ENCODE measurements around the gene FBXL3.

DNA sequence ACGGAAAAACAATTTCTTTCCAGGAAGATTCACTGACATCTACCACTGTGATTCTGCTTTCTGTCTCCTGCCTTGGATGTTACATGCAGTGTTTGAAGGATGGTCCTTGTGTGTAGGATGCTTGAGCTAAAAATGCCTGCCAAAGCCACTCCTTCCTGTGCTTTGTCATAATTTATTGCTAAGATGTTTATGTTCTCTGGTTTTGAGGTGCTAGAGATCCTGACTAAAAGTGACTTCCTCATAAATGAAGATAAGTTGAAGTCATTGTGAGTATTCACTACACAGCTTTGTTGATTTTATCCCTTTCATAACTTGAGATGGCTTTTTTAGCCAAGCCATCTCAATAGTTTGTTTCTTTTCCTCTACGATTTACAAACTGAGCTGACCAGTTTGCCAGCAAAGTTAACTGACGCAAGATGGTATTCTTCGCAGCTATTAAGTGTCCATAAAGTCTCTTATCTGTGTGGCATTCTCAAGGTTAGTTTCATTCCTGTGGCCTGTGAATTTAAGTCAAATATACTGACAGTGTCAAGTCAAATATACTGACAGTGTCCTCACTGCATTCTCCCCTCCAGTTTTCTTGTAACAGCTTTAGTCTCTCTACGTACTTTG is 15.7 kb upstream of the FBXL3 start:
- no peak for TF ChIP-seq POLR2A (IDR thresholded peaks at IDR 0.05; ENCODE audit: control extremely low read depth in 1 of 2, low read depth in 2 of 2, low read length in 2 of 2)
- TF ChIP-seq POLR2AphosphoS5 (IDR thresholded peaks at IDR 0.05; ENCODE audit: low read depth, low read length): no peak
